Measurements from ENCODE around the gene RAB11FIP3.

Gene RAB11FIP3

GRCh38 chr16:518858-519257 is 93.4 kb downstream of the RAB11FIP3 start:
- H3K9me3 Mint-ChIP-seq (ENCODE audit: low read depth) = no peaks in the 10 kb centered on the region
- no peaks in the 10 kb centered on the region for H3K27me3 Mint-ChIP-seq
- no peaks in the 10 kb centered on the region for H3K36me3 Mint-ChIP-seq
- no peaks in the 10 kb centered on the region for H3K4me1 Mint-ChIP-seq (ENCODE audit: low read depth)
- no peak overlapping the region for H3K27ac Mint-ChIP-seq
- H3K4me3 Mint-ChIP-seq = no peak overlapping the region

GRCh38 chr16:519425-519824 is 94.0 kb downstream of the RAB11FIP3 start:
- H3K27ac Mint-ChIP-seq = no peak overlapping the region
- no peaks in the 10 kb centered on the region for H3K9me3 Mint-ChIP-seq (ENCODE audit: low read depth)
- H3K4me1 Mint-ChIP-seq (ENCODE audit: low read depth) = no peaks in the 10 kb centered on the region
- no peak overlapping the region for H3K4me3 Mint-ChIP-seq
- no peaks in the 10 kb centered on the region for H3K27me3 Mint-ChIP-seq
- no peaks in the 10 kb centered on the region for H3K36me3 Mint-ChIP-seq

GRCh38 chr16:519841-520687 is 94.6 kb downstream of the RAB11FIP3 start:
- no peaks in the 10 kb centered on the region for H3K9me3 Mint-ChIP-seq (ENCODE audit: low read depth)
- no peaks in the 10 kb centered on the region for H3K27me3 Mint-ChIP-seq

GRCh38 chr16:520847-521246 is 95.4 kb downstream of the RAB11FIP3 start:
- peaks cover 10% of the 10 kb centered on the region for H3K4me1 Mint-ChIP-seq (ENCODE audit: low read depth)
- no peaks in the 10 kb centered on the region for H3K9me3 Mint-ChIP-seq (ENCODE audit: low read depth)
- H3K27me3 Mint-ChIP-seq = no peaks in the 10 kb centered on the region
- no peak overlapping the region for H3K27ac Mint-ChIP-seq
- no peak overlapping the region for H3K4me3 Mint-ChIP-seq
- peaks cover 2% of the 10 kb centered on the region for H3K36me3 Mint-ChIP-seq

More at GRCh38 chr16:519841-520687, 94.6 kb downstream of the RAB11FIP3 start:
- no peak overlapping the region for H3K27ac Mint-ChIP-seq
- H3K36me3 Mint-ChIP-seq = no peaks in the 10 kb centered on the region
- H3K4me1 Mint-ChIP-seq (ENCODE audit: low read depth) = peaks cover 2% of the 10 kb centered on the region
- H3K4me3 Mint-ChIP-seq = no peak overlapping the region

- H3K4me1 Mint-ChIP-seq (ENCODE audit: low read depth) = peaks cover 12% of the 10 kb centered on the region
- no peaks in the 10 kb centered on the region for H3K27me3 Mint-ChIP-seq
- no peak overlapping the region for H3K27ac Mint-ChIP-seq
- H3K4me3 Mint-ChIP-seq = no peak overlapping the region
- H3K9me3 Mint-ChIP-seq (ENCODE audit: low read depth) = no peaks in the 10 kb centered on the region
- H3K36me3 Mint-ChIP-seq = peaks cover 2% of the 10 kb centered on the region
Observed at GRCh38 chr16:521381-522210, 96.1 kb downstream of the RAB11FIP3 start.

- Mint-ChIP-seq H3K36me3 (peaks cover 2% of the 10 kb centered on the region), H3K4me3 (no peak overlapping the region), H3K27ac (peak overlapping the region; percentile 50), H3K4me1 (ENCODE audit: low read depth) (peaks cover 12% of the 10 kb centered on the region), H3K27me3 (no peaks in the 10 kb centered on the region), H3K9me3 (ENCODE audit: low read depth) (no peaks in the 10 kb centered on the region)
Observed at GRCh38 chr16:522320-523096, 97.1 kb downstream of the RAB11FIP3 start.

- peak overlapping the region; percentile 50 for H3K27ac Mint-ChIP-seq
- H3K9me3 Mint-ChIP-seq (ENCODE audit: low read depth) = no peaks in the 10 kb centered on the region
- peaks cover 12% of the 10 kb centered on the region for H3K4me1 Mint-ChIP-seq (ENCODE audit: low read depth)
- peaks cover 2% of the 10 kb centered on the region for H3K36me3 Mint-ChIP-seq
- no peak overlapping the region for H3K4me3 Mint-ChIP-seq
- no peaks in the 10 kb centered on the region for H3K27me3 Mint-ChIP-seq
Observed at GRCh38 chr16:523097-523741, 97.8 kb downstream of the RAB11FIP3 start.

GRCh38 chr16:524274-525040 is 99.0 kb downstream of the RAB11FIP3 start:
- peaks cover 2% of the 10 kb centered on the region for H3K36me3 Mint-ChIP-seq
- H3K27me3 Mint-ChIP-seq = no peaks in the 10 kb centered on the region
- H3K4me1 Mint-ChIP-seq (ENCODE audit: low read depth) = peaks cover 12% of the 10 kb centered on the region
- peak overlapping the region; percentile 92 for H3K4me3 Mint-ChIP-seq
- peak overlapping the region; percentile 100 for H3K27ac Mint-ChIP-seq
- no peaks in the 10 kb centered on the region for H3K9me3 Mint-ChIP-seq (ENCODE audit: low read depth)

GRCh38 chr16:525123-525519 is 99.7 kb downstream of the RAB11FIP3 start:
- peak overlapping the region; percentile 92 for H3K4me3 Mint-ChIP-seq
- H3K27me3 Mint-ChIP-seq = no peaks in the 10 kb centered on the region
- H3K36me3 Mint-ChIP-seq = peaks cover 2% of the 10 kb centered on the region
- H3K27ac Mint-ChIP-seq = peak overlapping the region; percentile 100
- H3K9me3 Mint-ChIP-seq (ENCODE audit: low read depth) = no peaks in the 10 kb centered on the region
- peaks cover 16% of the 10 kb centered on the region for H3K4me1 Mint-ChIP-seq (ENCODE audit: low read depth)

- no peaks in the 10 kb centered on the region for H3K9me3 Mint-ChIP-seq (ENCODE audit: low read depth)
- H3K4me1 Mint-ChIP-seq (ENCODE audit: low read depth) = peaks cover 17% of the 10 kb centered on the region
- peak overlapping the region; percentile 92 for H3K4me3 Mint-ChIP-seq
- peak overlapping the region; percentile 100 for H3K27ac Mint-ChIP-seq
- peaks cover 2% of the 10 kb centered on the region for H3K36me3 Mint-ChIP-seq
- no peaks in the 10 kb centered on the region for H3K27me3 Mint-ChIP-seq
Observed at GRCh38 chr16:525520-526180, 100.2 kb downstream of the RAB11FIP3 start.

- Mint-ChIP-seq H3K36me3 (peaks cover 2% of the 10 kb centered on the region), H3K4me3 (peak overlapping the region; percentile 92), H3K9me3 (ENCODE audit: low read depth) (no peaks in the 10 kb centered on the region), H3K27me3 (no peaks in the 10 kb centered on the region), H3K4me1 (ENCODE audit: low read depth) (peaks cover 17% of the 10 kb centered on the region), H3K27ac (peak overlapping the region; percentile 100)
Observed at GRCh38 chr16:526181-527014, 100.9 kb downstream of the RAB11FIP3 start.

- H3K27ac Mint-ChIP-seq = peak within 1 kb of the TSS; percentile 100
- H3K36me3 Mint-ChIP-seq = peaks cover 2% of the 10 kb centered on the region
- peaks cover 17% of the 10 kb centered on the region for H3K4me1 Mint-ChIP-seq (ENCODE audit: low read depth)
Observed at GRCh38 chr16:527015-527903, 101.8 kb downstream of the RAB11FIP3 start, which contains the start of gene CAPN15. TSS of gene CAPN15 (plus strand) at chr16:527712. CDS start at chr16:546839, 19,127 bp downstream.

More at GRCh38 chr16:527015-527903, 101.8 kb downstream of the RAB11FIP3 start, which contains the start of gene CAPN15:
- Mint-ChIP-seq H3K9me3 (ENCODE audit: low read depth) (no peaks in the 10 kb centered on the region), H3K27me3 (no peaks in the 10 kb centered on the region), H3K4me3 (peak within 1 kb of the TSS; percentile 94)

Measured in activated naive CD8-positive, alpha-beta T cell (primary cell).